Osteocyte (in vitro differentiated cells): ENCODE measurements around the gene MGLL. TPM values are rescaled to one million over a fixed set of nuclear protein-coding genes. Genes with fewer than 3 reads are reported as not detected.

Source experiments
- DNase-seq: peaks from one replicate; pipeline ENCODE4 v3.0.0; 2021; ENCODE audit warnings: mixed read lengths; ENCODE audit not compliant: unreplicated experiment; ENCODE audit errors: extremely low spot score
- H3K27ac Mint-ChIP-seq: one replicate; pipeline ENCODE4 v1.8.0; 2021; ENCODE audit warnings: mild to moderate bottlenecking, mixed read lengths; ENCODE audit not compliant: unreplicated experiment
- H3K27me3 Mint-ChIP-seq: one replicate; pipeline ENCODE4 v1.8.0; 2021; ENCODE audit warnings: mixed read lengths; ENCODE audit not compliant: unreplicated experiment
- H3K36me3 Mint-ChIP-seq: one replicate; pipeline ENCODE4 v1.8.0; 2021; ENCODE audit warnings: mixed read lengths; ENCODE audit not compliant: unreplicated experiment
- H3K4me1 Mint-ChIP-seq: one replicate; pipeline ENCODE4 v1.8.0; 2021; ENCODE audit warnings: mixed read lengths; ENCODE audit not compliant: unreplicated experiment
- H3K4me3 Mint-ChIP-seq: one replicate; pipeline ENCODE4 v1.8.0; 2021; ENCODE audit warnings: mild to moderate bottlenecking, moderate library complexity, mixed read lengths; ENCODE audit not compliant: unreplicated experiment
- H3K9me3 Mint-ChIP-seq: one replicate; pipeline ENCODE4 v1.8.0; 2021; ENCODE audit warnings: mixed read lengths; ENCODE audit not compliant: unreplicated experiment
- total RNA-seq: library from RNA; stranded (reverse); gene quantifications from 2 replicates; pipeline ENCODE4 v1.2.1, GENCODE V29; 2021
- TF ChIP-seq, protein P1 (sequence below): fragments of 200-600 bp; sonication (generic); IDR thresholded peaks from 2 replicates; pipeline ENCODE4 v1.5.0; 2021; ENCODE audit warnings: antibody characterized with exemption, mild to moderate bottlenecking, moderate library complexity

Gene MGLL
- total RNA-seq, 1 donor from 2014 or later, result 112 TPM

GRCh38 chr3:127819656-127820055 is 2.7 kb downstream of the MGLL start:
- TF ChIP-seq, protein P1, sequence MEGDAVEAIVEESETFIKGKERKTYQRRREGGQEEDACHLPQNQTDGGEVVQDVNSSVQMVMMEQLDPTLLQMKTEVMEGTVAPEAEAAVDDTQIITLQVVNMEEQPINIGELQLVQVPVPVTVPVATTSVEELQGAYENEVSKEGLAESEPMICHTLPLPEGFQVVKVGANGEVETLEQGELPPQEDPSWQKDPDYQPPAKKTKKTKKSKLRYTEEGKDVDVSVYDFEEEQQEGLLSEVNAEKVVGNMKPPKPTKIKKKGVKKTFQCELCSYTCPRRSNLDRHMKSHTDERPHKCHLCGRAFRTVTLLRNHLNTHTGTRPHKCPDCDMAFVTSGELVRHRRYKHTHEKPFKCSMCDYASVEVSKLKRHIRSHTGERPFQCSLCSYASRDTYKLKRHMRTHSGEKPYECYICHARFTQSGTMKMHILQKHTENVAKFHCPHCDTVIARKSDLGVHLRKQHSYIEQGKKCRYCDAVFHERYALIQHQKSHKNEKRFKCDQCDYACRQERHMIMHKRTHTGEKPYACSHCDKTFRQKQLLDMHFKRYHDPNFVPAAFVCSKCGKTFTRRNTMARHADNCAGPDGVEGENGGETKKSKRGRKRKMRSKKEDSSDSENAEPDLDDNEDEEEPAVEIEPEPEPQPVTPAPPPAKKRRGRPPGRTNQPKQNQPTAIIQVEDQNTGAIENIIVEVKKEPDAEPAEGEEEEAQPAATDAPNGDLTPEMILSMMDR, result no peak
- peaks cover 71% of the 10 kb centered on the region for H3K4me1 Mint-ChIP-seq
- no peaks in the 10 kb centered on the region for H3K9me3 Mint-ChIP-seq
- peak overlapping the region; percentile 96 for H3K4me3 Mint-ChIP-seq
- no peaks in the 10 kb centered on the region for H3K27me3 Mint-ChIP-seq
- no peak for DNase-seq
- no peak overlapping the region for H3K27ac Mint-ChIP-seq
- H3K36me3 Mint-ChIP-seq, result peaks cover 34% of the 10 kb centered on the region

GRCh38 chr3:127819086-127819485 is 3.2 kb downstream of the MGLL start:
- H3K4me1 Mint-ChIP-seq, result peaks cover 77% of the 10 kb centered on the region
- TF ChIP-seq, protein P1, result no peak
- H3K9me3 Mint-ChIP-seq, result no peaks in the 10 kb centered on the region
- DNase-seq, result peak; percentile 81
- peaks cover 36% of the 10 kb centered on the region for H3K36me3 Mint-ChIP-seq
- H3K27me3 Mint-ChIP-seq, result no peaks in the 10 kb centered on the region
- H3K4me3 Mint-ChIP-seq, result no peak overlapping the region
- no peak overlapping the region for H3K27ac Mint-ChIP-seq

DNA sequence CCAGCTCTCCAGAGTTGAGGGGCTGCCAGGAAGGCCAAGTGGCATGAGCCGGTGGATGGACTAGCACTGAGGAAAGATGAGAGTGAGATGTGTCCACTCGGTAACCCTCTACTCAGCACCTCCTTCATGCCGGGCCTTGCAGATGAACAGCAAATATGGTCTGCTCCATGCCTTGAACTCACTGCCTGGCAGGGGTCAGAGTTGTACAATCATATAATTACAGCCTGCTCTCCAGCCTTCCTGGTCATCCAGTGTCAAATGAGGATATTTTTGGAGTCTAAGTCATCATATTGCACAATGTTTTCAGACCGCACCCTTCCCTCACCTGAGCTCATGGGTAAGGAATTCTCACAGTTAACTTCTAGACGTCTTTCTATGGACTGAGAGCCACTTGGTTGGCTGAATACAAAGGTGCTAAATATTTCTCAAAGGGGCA is 4.9 kb downstream of the MGLL start:
- Mint-ChIP-seq H3K9me3 (no peaks in the 10 kb centered on the region), H3K4me1 (peaks cover 75% of the 10 kb centered on the region), H3K27me3 (no peaks in the 10 kb centered on the region), H3K36me3 (peaks cover 49% of the 10 kb centered on the region), H3K4me3 (no peak overlapping the region), H3K27ac (peak overlapping the region; percentile 38)
- no peak for DNase-seq
- TF ChIP-seq, protein P1, result no peak

DNA sequence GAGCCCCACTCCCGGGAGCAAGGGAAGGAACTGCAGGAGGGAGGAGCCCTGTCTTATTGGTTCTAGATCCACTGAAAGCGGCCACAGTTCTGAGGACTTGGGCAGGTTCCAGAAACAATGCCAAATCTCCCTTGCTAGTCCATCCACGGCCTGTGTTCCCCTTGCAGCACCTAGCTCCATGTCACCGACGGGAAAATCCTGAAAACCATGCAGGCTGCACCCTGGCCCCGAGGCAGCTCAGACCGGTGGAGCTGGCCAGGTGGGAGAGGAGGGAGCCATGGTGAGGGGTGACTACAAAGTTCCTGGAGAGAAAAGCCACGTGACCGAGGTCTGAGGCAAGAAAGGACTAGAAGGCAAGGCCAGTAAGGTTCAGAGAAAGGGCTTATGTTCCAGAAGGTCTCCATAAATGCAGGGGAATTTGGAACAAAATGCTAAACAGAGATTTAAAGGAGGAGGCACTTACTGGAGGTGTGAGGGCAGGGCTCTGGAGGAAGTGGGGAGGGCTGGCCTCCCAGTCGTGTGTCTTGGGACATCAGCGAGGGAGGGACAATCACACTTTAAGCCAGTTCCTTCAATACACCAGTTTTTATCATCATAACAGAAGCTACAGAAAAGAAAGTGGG is 5.4 kb downstream of the MGLL start:
- TF ChIP-seq, protein P1, result no peak
- no peaks in the 10 kb centered on the region for H3K27me3 Mint-ChIP-seq
- peak overlapping the region; percentile 50 for H3K27ac Mint-ChIP-seq
- peaks cover 54% of the 10 kb centered on the region for H3K36me3 Mint-ChIP-seq
- peaks cover 72% of the 10 kb centered on the region for H3K4me1 Mint-ChIP-seq
- H3K4me3 Mint-ChIP-seq, result no peak overlapping the region
- no peaks in the 10 kb centered on the region for H3K9me3 Mint-ChIP-seq
- DNase-seq, result no peak

DNA sequence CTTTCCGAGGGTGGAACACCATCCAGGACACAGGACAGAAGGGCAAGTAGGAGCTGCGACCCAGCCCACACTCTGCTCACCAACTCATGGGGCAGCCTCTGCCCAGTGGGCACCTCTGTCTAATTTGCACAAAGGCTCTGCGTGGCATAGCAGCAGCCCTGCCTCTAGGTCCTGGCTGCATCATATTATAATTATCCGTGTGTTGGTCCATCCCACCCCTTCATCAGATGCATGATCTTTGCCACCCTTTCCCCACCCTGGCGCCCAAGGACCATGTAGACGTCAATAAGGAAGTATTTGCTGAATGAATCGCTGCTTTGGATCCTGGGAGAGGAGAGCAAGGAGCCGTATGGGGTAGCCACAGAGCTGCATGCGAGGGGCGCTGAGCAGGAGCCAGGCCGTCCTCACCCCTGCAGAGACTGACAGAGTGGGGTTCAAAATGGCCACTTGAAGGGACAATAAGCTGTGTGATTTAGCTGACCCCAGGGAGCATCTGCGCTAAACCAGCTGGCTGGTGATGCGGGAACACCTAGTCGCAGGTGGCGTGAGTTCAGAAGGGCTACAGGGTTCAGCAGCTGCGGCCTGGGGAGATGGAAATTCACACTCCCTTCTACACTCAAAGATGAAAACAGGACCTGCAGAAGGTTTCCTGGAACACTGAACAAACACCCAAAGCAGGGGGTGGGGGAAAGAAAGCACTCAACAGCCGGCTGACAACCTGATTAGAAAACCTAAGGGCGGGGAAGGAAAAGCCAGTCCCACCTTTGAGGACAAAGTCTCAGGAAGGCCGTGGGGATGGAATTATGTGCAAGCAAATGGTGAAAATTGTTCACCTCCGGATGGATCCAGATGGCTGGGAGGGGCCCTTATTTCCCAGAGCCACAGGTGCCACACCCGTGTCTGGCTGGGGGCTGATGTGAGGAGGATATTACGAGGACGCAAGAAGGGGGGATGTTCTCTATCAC is 6.4 kb downstream of the MGLL start:
- TF ChIP-seq, protein P1, result no peak
- Mint-ChIP-seq H3K9me3 (no peaks in the 10 kb centered on the region), H3K4me3 (no peak overlapping the region), H3K4me1 (peaks cover 62% of the 10 kb centered on the region), H3K27ac (no peak overlapping the region), H3K27me3 (no peaks in the 10 kb centered on the region), H3K36me3 (peaks cover 62% of the 10 kb centered on the region)
- no peak for DNase-seq
